22Rv1 (cell line): ENCODE data around the gene MPI.

Experiments used
- H3K27ac ChIP-seq: fragments of 450-650 bp; 2 replicates; pipeline ENCODE4 v1.5.1; 2017
- CTCF ChIP-seq: fragments of 450-650 bp; IDR thresholded peaks from 2 replicates; pipeline ENCODE4 v1.5.1; 2017; ENCODE audit warnings: mild to moderate bottlenecking
- ZFX ChIP-seq: fragments of 450-650 bp; IDR thresholded peaks from 2 replicates; pipeline ENCODE4 v1.6.1; 2017; ENCODE audit warnings: antibody characterized with exemption, borderline replicate concordance

The MPI gene

GRCh38 chr15:74856537-74856936 is 33.3 kb upstream of the MPI start:
- H3K27ac ChIP-seq = no peak overlapping the region
- TF ChIP-seq CTCF = no peak
- no peak for TF ChIP-seq ZFX

- no peak for TF ChIP-seq CTCF
- no peak for TF ChIP-seq ZFX
- no peak overlapping the region for H3K27ac ChIP-seq
Measured at GRCh38 chr15:74857082-74857655, 32.7 kb upstream of the MPI start.

- no peak overlapping the region for H3K27ac ChIP-seq
- TF ChIP-seq CTCF (no peak), ZFX (no peak)
Measured at GRCh38 chr15:74857671-74858368, 32.0 kb upstream of the MPI start.

GRCh38 chr15:74858369-74858740 is 31.5 kb upstream of the MPI start:
- TF ChIP-seq CTCF (no peak), ZFX (no peak)
- no peak overlapping the region for H3K27ac ChIP-seq

GRCh38 chr15:74863239-74864056 is 26.4 kb upstream of the MPI start:
- no peak overlapping the region for H3K27ac ChIP-seq
- TF ChIP-seq CTCF = no peak
- TF ChIP-seq ZFX = no peak

- H3K27ac ChIP-seq = no peak overlapping the region
- TF ChIP-seq CTCF (no peak), ZFX (no peak)
Measured at GRCh38 chr15:74864296-74864695, 25.5 kb upstream of the MPI start.

- TF ChIP-seq CTCF (no peak), ZFX (no peak)
Measured at GRCh38 chr15:74865316-74865715, 24.5 kb upstream of the MPI start.

More at GRCh38 chr15:74865316-74865715, 24.5 kb upstream of the MPI start:
- no peak overlapping the region for H3K27ac ChIP-seq
